BLaER1 treated with 17β-estradiol and CSF1 and Interleukin-3, amounts not matched to agents 10 nM and 100 nM (cell line): ENCODE results near the gene DMD.
A peak's percentile ranks its signal among the peaks of the same experiment; 100 is the strongest.

Source experiments
- H3K27ac ChIP-seq, 11 experiments: shearing (Covaris generic); formaldehyde crosslinking; 2 replicates each; pipeline ENCODE4 v1.8.1; 2022
- H3K27me3 ChIP-seq, 11 experiments: shearing (Covaris generic); formaldehyde crosslinking; 2 replicates each; pipeline ENCODE4 v1.8.1; 2022
- H3K36me3 ChIP-seq, 11 experiments: shearing (Covaris generic); formaldehyde crosslinking; 2 replicates each; pipeline ENCODE4 v1.8.1; 2022
- H3K4me1 ChIP-seq, 10 experiments: shearing (Covaris generic); formaldehyde crosslinking; 2 replicates each; pipeline ENCODE4 v1.8.1; 2022
- H3K4me2 ChIP-seq, 11 experiments: shearing (Covaris generic); formaldehyde crosslinking; 2 replicates each; pipeline ENCODE4 v1.8.1; 2022
- H3K4me3 ChIP-seq, 10 experiments: shearing (Covaris generic); formaldehyde crosslinking; 2 replicates each; pipeline ENCODE4 v1.8.1; 2022
- H3K9ac ChIP-seq, 11 experiments: shearing (Covaris generic); formaldehyde crosslinking; 2 replicates each; pipeline ENCODE4 v1.8.1; 2022
- H3K9me3 ChIP-seq, 11 experiments: shearing (Covaris generic); formaldehyde crosslinking; replicated peaks in 1 of 11; 2 replicates each; pipeline ENCODE4 v1.8.1; 2022
- H4K20me1 ChIP-seq, 11 experiments: shearing (Covaris generic); formaldehyde crosslinking; 2 replicates each; pipeline ENCODE4 v1.8.1; 2022
- Cebpa-rat ChIP-seq, 11 experiments: shearing (Covaris generic); IDR thresholded peaks; 2 replicates each; pipeline ENCODE4 v1.8.1; 2022

DMD gene

GRCh38 chrX:33134164-33134563 is 77.2 kb downstream of the DMD start:
- Histone ChIP-seq H4K20me1 (no peaks in the 10 kb centered on the region; a peak in 4 of 22 replicates), H3K27ac (no peak overlapping the region), H3K27me3 (peaks cover 90 to 100% (median 97%) of the 10 kb centered on the region in 11 experiments), H3K4me3 (no peak overlapping the region), H3K9me3 (0 out of 22 replicates have a peak, but pooled peaks cover 0 to 4% (median 0%) of the 10 kb centered on the region in 11 experiments), H3K9ac (no peak overlapping the region), H3K36me3 (no peaks in the 10 kb centered on the region), H3K4me2 (no peak overlapping the region), H3K4me1 (0 out of 20 replicates have a peak, but pooled peaks cover 0 to 3% (median 0%) of the 10 kb centered on the region in 10 experiments)
- TF ChIP-seq Cebpa-rat (IDR thresholded peaks at IDR 0.05) = no peak

- no peaks in the 10 kb centered on the region for H3K36me3 ChIP-seq
- TF ChIP-seq Cebpa-rat (IDR thresholded peaks at IDR 0.05) = no peak
- 0 out of 22 replicates have a peak, but pooled peaks cover 0 to 4% (median 0%) of the 10 kb centered on the region in 11 experiments for H3K9me3 ChIP-seq
- no peak overlapping the region for H3K4me3 ChIP-seq
- H3K4me2 ChIP-seq = no peak overlapping the region
- peaks cover 89 to 100% (median 97%) of the 10 kb centered on the region in 11 experiments for H3K27me3 ChIP-seq
- no peak overlapping the region for H3K27ac ChIP-seq
- no peaks in the 10 kb centered on the region; a peak in 2 of 22 replicates for H4K20me1 ChIP-seq
- H3K9ac ChIP-seq = no peak overlapping the region
- peaks cover 0 to 3% (median 0%) of the 10 kb centered on the region in 10 experiments; a peak in 1 of 20 replicates for H3K4me1 ChIP-seq
Observed at GRCh38 chrX:33133320-33133719, 78.0 kb downstream of the DMD start.

- H3K9me3 ChIP-seq = 0 out of 22 replicates have a peak, but pooled peaks cover 0 to 4% (median 0%) of the 10 kb centered on the region in 11 experiments
- H3K27me3 ChIP-seq = peaks cover 91 to 100% (median 97%) of the 10 kb centered on the region in 11 experiments
- H3K36me3 ChIP-seq = no peaks in the 10 kb centered on the region
- H3K4me3 ChIP-seq = no peak overlapping the region
- TF ChIP-seq Cebpa-rat (IDR thresholded peaks at IDR 0.05) = no peak
- H3K4me2 ChIP-seq = no peak overlapping the region
- no peak overlapping the region for H3K9ac ChIP-seq
- no peaks in the 10 kb centered on the region; a peak in 2 of 22 replicates for H4K20me1 ChIP-seq
- peaks cover 0 to 6% (median 0%) of the 10 kb centered on the region in 10 experiments; a peak in 1 of 20 replicates for H3K4me1 ChIP-seq
- H3K27ac ChIP-seq = no peak overlapping the region
Observed at GRCh38 chrX:33132569-33132968, 78.8 kb downstream of the DMD start.

- H3K4me1 ChIP-seq = peaks cover 0 to 6% (median 0%) of the 10 kb centered on the region in 10 experiments; a peak in 1 of 20 replicates
- H3K27me3 ChIP-seq = peaks cover 82 to 100% (median 98%) of the 10 kb centered on the region in 11 experiments
- H3K4me2 ChIP-seq = no peak overlapping the region
- H3K36me3 ChIP-seq = no peaks in the 10 kb centered on the region
- H4K20me1 ChIP-seq = no peaks in the 10 kb centered on the region; a peak in 2 of 22 replicates
- H3K4me3 ChIP-seq = no peak overlapping the region
- H3K27ac ChIP-seq = no peak overlapping the region
- no peak for TF ChIP-seq Cebpa-rat (IDR thresholded peaks at IDR 0.05)
- H3K9me3 ChIP-seq = no peaks in the 10 kb centered on the region
- no peak overlapping the region for H3K9ac ChIP-seq
Observed at GRCh38 chrX:33129607-33130006, 81.7 kb downstream of the DMD start.

- no peak overlapping the region for H3K4me3 ChIP-seq
- no peak overlapping the region for H3K9ac ChIP-seq
Observed at GRCh38 chrX:33128048-33128805, 83.1 kb downstream of the DMD start.

GRCh38 chrX:33126469-33126868 is 84.9 kb downstream of the DMD start:
- no peak for TF ChIP-seq Cebpa-rat (IDR thresholded peaks at IDR 0.05)
- Histone ChIP-seq H3K9me3 (no peaks in the 10 kb centered on the region), H3K4me1 (peaks cover 0 to 6% (median 0%) of the 10 kb centered on the region in 10 experiments; a peak in 1 of 20 replicates), H3K4me3 (no peak overlapping the region), H3K27me3 (peaks cover 75 to 100% (median 98%) of the 10 kb centered on the region in 11 experiments), H3K4me2 (no peak overlapping the region), H3K36me3 (no peaks in the 10 kb centered on the region), H3K27ac (no peak overlapping the region), H4K20me1 (no peaks in the 10 kb centered on the region; a peak in 1 of 22 replicates), H3K9ac (no peak overlapping the region)

More at GRCh38 chrX:33128048-33128805, 83.1 kb downstream of the DMD start:
- Histone ChIP-seq H4K20me1 (no peaks in the 10 kb centered on the region; a peak in 2 of 22 replicates), H3K27ac (no peak overlapping the region), H3K9me3 (no peaks in the 10 kb centered on the region), H3K27me3 (peaks cover 81 to 100% (median 98%) of the 10 kb centered on the region in 11 experiments), H3K36me3 (no peaks in the 10 kb centered on the region), H3K4me1 (peaks cover 0 to 6% (median 0%) of the 10 kb centered on the region in 10 experiments; a peak in 1 of 20 replicates), H3K4me2 (peak overlapping the region in 1 of 11 experiments; percentile 4; a peak in 1 of 22 replicates)
- TF ChIP-seq Cebpa-rat (IDR thresholded peaks at IDR 0.05) = no peak

GRCh38 chrX:33109858-33110257 is 101.5 kb downstream of the DMD start:
- no peak for TF ChIP-seq Cebpa-rat (IDR thresholded peaks at IDR 0.05)
- no peaks in the 10 kb centered on the region for H3K9me3 ChIP-seq
- H3K27ac ChIP-seq = no peak overlapping the region
- H3K4me2 ChIP-seq = no peak overlapping the region
- no peak overlapping the region for H3K4me3 ChIP-seq
- no peak overlapping the region for H3K9ac ChIP-seq
- H3K4me1 ChIP-seq = no peaks in the 10 kb centered on the region
- H3K36me3 ChIP-seq = no peaks in the 10 kb centered on the region
- no peaks in the 10 kb centered on the region; a peak in 1 of 22 replicates for H4K20me1 ChIP-seq
- H3K27me3 ChIP-seq = peaks cover 52 to 94% (median 79%) of the 10 kb centered on the region in 11 experiments

GRCh38 chrX:33106737-33107136 is 104.6 kb downstream of the DMD start:
- Histone ChIP-seq H3K4me1 (no peaks in the 10 kb centered on the region), H3K4me3 (no peak overlapping the region), H3K9me3 (no peaks in the 10 kb centered on the region), H3K4me2 (no peak overlapping the region), H3K36me3 (no peaks in the 10 kb centered on the region), H3K9ac (no peak overlapping the region), H3K27ac (no peak overlapping the region), H3K27me3 (peaks cover 45 to 94% (median 73%) of the 10 kb centered on the region in 11 experiments), H4K20me1 (no peaks in the 10 kb centered on the region; a peak in 1 of 22 replicates)
- no peak for TF ChIP-seq Cebpa-rat (IDR thresholded peaks at IDR 0.05)

GRCh38 chrX:33095079-33095478 is 116.3 kb downstream of the DMD start:
- peaks cover 0 to 4% (median 0%) of the 10 kb centered on the region in 11 experiments; a peak in 1 of 22 replicates for H3K9me3 ChIP-seq
- no peak overlapping the region for H3K9ac ChIP-seq
- no peak overlapping the region for H3K27ac ChIP-seq
- TF ChIP-seq Cebpa-rat (IDR thresholded peaks at IDR 0.05) = no peak
- no peak overlapping the region for H3K4me2 ChIP-seq
- H3K27me3 ChIP-seq = peaks cover 44 to 98% (median 83%) of the 10 kb centered on the region in 11 experiments
- H3K4me3 ChIP-seq = no peak overlapping the region
- no peaks in the 10 kb centered on the region for H3K36me3 ChIP-seq
- no peaks in the 10 kb centered on the region for H3K4me1 ChIP-seq
- no peaks in the 10 kb centered on the region for H4K20me1 ChIP-seq
